ENCODE results near the gene KRTAP5-9.

- no peak for TF ChIP-seq POLR2A (IDR thresholded peaks at IDR 0.05; ENCODE audit: low read depth)
- TF ChIP-seq CTCF (IDR thresholded peaks at IDR 0.05): no peak
- TF ChIP-seq EP300 (IDR thresholded peaks at IDR 0.05): no peak
- no peak for TF ChIP-seq POLR2AphosphoS5 (IDR thresholded peaks at IDR 0.05)
Observed at GRCh38 chr11:71575723-71576424, 27.7 kb downstream of the KRTAP5-9 start.
